ENCODE data around the gene PAM. TPM values are rescaled to one million over a fixed set of nuclear protein-coding genes. Genes with fewer than 3 reads are reported as not detected.

Gene PAM
- total RNA-seq, 2 donors from 2014 or later = 32.9 to 38.2 TPM

DNA sequence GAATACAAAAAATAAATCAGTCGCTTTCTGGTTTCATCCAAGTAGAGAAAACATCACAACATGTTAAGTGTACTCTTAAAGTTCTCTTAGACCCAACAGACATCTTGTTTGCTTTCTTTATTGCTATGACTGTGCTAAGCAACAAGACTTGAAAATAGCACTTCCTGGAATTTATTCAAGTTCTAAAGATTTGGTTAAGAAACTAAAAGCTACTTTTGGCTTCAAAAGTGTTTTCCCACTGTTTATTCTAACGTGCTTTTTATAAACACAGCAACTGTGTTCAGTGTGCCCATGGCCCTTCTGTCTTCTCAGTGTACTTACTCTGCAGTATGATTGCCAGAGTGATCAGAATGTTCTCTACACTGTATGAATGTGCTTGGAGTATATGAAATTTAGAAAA, 255.1 kb downstream of the PAM start:
- 99 to 100% methylated on average over 1 to 2 of the region's 2 CpGs for WGBS, 2 experiments (ENCODE audit: insufficient coverage in 1 of 2, insufficient read length in 1 of 2)
- no peaks in the 10 kb centered on the region for H3K4me1 ChIP-seq (ENCODE audit: control insufficient read depth, insufficient read depth, low read length)
- no peaks in the 10 kb centered on the region for H3K36me3 ChIP-seq (ENCODE audit: control insufficient read depth, insufficient read depth, low read length)
- H3K9me3 ChIP-seq (ENCODE audit: control insufficient read depth, low read length) = peaks cover 7% of the 10 kb centered on the region
- H3K27ac Mint-ChIP-seq = no peak overlapping the region
- no peaks in the 10 kb centered on the region for H3K27me3 ChIP-seq (ENCODE audit: control insufficient read depth, insufficient read depth, low read length, poor library complexity, severe bottlenecking)
- H3K4me1 Mint-ChIP-seq = peaks cover 7% of the 10 kb centered on the region
- TF ChIP-seq CTCF (conservative IDR thresholded peaks at IDR 0.05) = no peak
- H3K4me3 Mint-ChIP-seq = no peak overlapping the region
- H3K27me3 Mint-ChIP-seq (ENCODE audit: insufficient read depth) = no peaks in the 10 kb centered on the region
- H3K27ac ChIP-seq (ENCODE audit: low read depth, low read length) = no peak overlapping the region
- H3K36me3 Mint-ChIP-seq (ENCODE audit: low read depth) = peaks cover 8% of the 10 kb centered on the region
- no peak overlapping the region for H3K9ac ChIP-seq (ENCODE audit: extremely low read depth, low read length, poor library complexity, severe bottlenecking)
- no peak overlapping the region for H3K4me3 ChIP-seq (ENCODE audit: low read length)
- no peak for DNase-seq
- peaks cover 5% of the 10 kb centered on the region for H3K9me3 Mint-ChIP-seq

DNA sequence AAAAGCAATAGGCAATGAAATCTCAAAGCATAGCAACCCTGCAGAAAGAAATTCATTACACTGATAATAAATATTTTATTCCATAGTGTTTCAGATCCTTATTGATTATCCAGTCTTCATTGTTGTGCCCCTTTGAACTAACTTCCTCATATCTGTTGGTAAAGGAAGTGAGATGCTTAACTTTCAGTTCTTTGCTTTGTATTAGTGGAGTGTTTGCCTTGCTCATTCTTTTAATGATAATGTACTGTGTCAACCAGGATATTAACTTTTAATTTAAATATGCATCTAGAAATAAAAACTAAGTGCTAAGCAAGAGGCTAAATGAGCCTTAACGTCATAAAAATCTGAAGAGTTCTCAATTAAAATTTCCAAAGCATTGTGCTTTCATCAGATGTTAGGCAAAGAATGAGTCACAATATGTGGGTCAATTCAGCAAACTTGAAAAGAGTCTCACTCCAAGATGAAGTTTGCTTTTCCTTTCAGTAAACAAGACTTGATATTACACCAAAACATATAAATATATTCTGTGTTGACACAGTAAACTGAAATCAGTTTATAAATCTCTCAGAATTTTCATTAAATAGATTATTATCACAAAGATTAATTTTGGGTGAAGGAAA, 258.9 kb downstream of the PAM start:
- Mint-ChIP-seq H3K27me3 (ENCODE audit: insufficient read depth) (no peaks in the 10 kb centered on the region), H3K27ac (no peak overlapping the region), H3K9me3 (peaks cover 5% of the 10 kb centered on the region), H3K4me1 (no peaks in the 10 kb centered on the region), H3K4me3 (no peak overlapping the region), H3K36me3 (ENCODE audit: low read depth) (peaks cover 8% of the 10 kb centered on the region)
- TF ChIP-seq CTCF (conservative IDR thresholded peaks at IDR 0.05) = no peak
- no peak for DNase-seq
- H3K4me1 ChIP-seq (ENCODE audit: control insufficient read depth, insufficient read depth, low read length) = no peaks in the 10 kb centered on the region
- peaks cover 7% of the 10 kb centered on the region for H3K9me3 ChIP-seq (ENCODE audit: control insufficient read depth, low read length)
- no peak overlapping the region for H3K27ac ChIP-seq (ENCODE audit: low read depth, low read length)
- WGBS, 2 experiments (ENCODE audit: insufficient coverage in 1 of 2, insufficient read length in 1 of 2) = 54% methylated on average over 1 of the region's 1 CpG; no CpG with 5 or more reads in 1 of the 2 experiments
- no peaks in the 10 kb centered on the region for H3K27me3 ChIP-seq (ENCODE audit: control insufficient read depth, insufficient read depth, low read length, poor library complexity, severe bottlenecking)
- H3K4me3 ChIP-seq (ENCODE audit: low read length) = no peak overlapping the region
- no peak overlapping the region for H3K9ac ChIP-seq (ENCODE audit: extremely low read depth, low read length, poor library complexity, severe bottlenecking)
- H3K36me3 ChIP-seq (ENCODE audit: control insufficient read depth, insufficient read depth, low read length) = no peaks in the 10 kb centered on the region

DNA sequence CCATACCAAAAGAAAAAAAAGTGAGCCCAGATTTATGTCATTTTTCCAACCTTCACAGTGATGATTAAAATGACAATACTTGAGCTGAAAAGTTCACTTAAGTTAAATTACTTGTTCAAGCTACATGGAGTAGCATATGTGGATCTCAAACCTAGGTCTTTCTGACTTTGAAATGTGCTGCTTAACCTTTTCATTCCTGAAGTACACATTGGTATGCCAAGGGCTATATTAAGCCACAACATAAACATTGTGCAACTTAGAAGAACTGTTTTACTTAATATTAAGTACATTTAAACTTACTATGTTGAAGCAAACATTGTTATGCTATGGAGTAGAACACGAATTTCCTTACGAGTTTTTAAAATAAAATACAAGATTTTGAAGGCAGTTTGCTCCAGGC, 259.9 kb downstream of the PAM start:
- 95 to 100% methylated on average over 2 of the region's 2 CpGs for WGBS, 2 experiments (ENCODE audit: insufficient coverage in 1 of 2, insufficient read length in 1 of 2)
- Histone ChIP-seq H3K27ac (ENCODE audit: low read depth, low read length) (no peak overlapping the region), H3K9ac (ENCODE audit: extremely low read depth, low read length, poor library complexity, severe bottlenecking) (no peak overlapping the region), H3K27me3 (ENCODE audit: control insufficient read depth, insufficient read depth, low read length, poor library complexity, severe bottlenecking) (no peaks in the 10 kb centered on the region), H3K4me1 (ENCODE audit: control insufficient read depth, insufficient read depth, low read length) (no peaks in the 10 kb centered on the region), H3K36me3 (ENCODE audit: control insufficient read depth, insufficient read depth, low read length) (no peaks in the 10 kb centered on the region), H3K4me3 (ENCODE audit: low read length) (no peak overlapping the region), H3K9me3 (ENCODE audit: control insufficient read depth, low read length) (peaks cover 7% of the 10 kb centered on the region)
- H3K27ac Mint-ChIP-seq = no peak overlapping the region
- H3K36me3 Mint-ChIP-seq (ENCODE audit: low read depth) = peaks cover 8% of the 10 kb centered on the region
- no peaks in the 10 kb centered on the region for H3K4me1 Mint-ChIP-seq
- TF ChIP-seq CTCF (conservative IDR thresholded peaks at IDR 0.05) = no peak
- no peak overlapping the region for H3K4me3 Mint-ChIP-seq
- DNase-seq = no peak
- peaks cover 5% of the 10 kb centered on the region for H3K9me3 Mint-ChIP-seq
- no peaks in the 10 kb centered on the region for H3K27me3 Mint-ChIP-seq (ENCODE audit: insufficient read depth)
